COLO829 (cell line): Measurements from ENCODE around the gene SMAGP.
"Not testable (repeated sequence)": the region's sequence is repeated elsewhere in the genome, so short reads cannot be mapped to it uniquely, and the experiment has no call there.

ENCODE experiments used
- DNase-seq: peaks from one replicate; pipeline ENCODE4 v3.0.0; 2012; ENCODE audit warnings: low spot score

The SMAGP gene

DNA sequence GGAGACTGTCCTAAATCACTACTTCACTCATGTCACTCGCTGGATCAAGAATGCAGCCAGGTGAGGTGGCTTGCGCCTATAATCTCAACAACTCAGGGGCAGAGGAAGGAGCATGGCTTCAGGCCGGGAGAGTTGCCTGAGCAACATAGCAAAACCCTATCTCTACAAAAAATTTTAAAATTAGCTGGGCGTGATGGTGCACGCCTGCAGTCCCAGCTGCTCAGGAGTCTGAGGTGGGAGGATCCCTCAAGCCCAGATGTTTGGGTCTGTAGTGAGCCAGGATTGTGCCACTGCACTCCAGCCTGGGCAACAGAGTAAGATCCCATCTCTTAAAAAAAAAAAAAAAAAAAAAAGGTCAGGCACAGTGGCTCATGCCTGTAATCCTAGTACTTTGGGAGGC, 5.9 kb downstream of the SMAGP start:
- no peak for DNase-seq

DNA sequence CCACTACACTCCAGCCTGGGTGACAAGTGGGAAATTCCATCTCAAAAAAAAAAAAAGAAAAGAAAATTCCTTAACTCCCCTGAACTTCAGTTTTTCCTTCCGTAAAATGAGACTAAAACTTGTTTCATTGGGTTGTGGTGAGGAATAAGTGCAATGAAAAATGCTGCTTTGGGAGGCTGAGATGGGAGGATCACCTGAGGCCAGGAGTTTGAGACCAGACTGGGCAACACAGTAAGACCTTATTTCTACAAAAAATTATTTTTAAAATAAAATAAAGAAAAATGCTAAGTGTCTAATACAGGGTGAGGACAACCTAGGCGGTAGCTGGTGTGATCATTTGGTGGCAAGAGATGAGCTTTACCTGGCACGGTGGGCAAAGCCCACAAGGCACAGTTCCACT, 6.9 kb downstream of the SMAGP start:
- DNase-seq = no peak

DNA sequence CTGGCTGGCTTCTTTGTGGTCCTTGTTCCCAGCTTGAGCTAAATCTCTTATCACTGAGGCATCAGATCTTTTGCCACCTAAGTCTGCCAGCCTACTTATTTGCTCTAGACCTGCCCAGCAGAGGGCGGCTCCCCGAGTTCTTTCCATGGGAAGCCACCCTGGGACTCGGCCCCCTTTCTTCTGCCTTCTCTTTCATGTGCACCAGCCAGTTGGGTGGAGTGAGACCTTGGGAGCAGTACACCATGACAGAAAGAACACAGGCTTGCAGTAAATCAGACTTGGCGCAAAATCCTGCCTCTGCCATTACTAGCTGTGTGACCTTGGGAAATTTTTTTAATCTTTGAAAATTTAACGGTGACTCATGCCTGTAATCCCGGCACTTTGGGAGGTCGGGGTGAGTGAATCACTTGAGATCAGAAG, 7.4 kb downstream of the SMAGP start:
- no peak for DNase-seq

DNA sequence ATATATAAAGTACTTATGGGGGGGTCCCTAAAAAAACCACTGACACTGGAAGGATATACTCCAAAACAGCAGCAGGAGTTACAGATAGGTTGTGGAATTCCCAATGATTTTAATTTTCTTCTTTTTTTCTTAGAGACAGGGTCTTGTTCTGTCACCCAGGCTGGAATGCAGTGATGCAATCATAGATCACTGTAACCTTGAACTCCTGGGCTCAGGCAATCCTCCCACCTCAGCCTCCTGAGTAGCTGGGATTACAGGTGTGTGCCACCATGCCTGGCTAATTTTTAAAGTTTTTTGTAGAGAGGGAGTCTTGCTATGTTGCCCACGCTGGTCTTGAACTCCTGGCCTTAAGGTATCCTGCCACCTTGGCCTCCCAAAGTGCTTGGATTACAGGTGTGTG, 10.6 kb downstream of the SMAGP start:
- DNase-seq = not testable (repeated sequence)

DNA sequence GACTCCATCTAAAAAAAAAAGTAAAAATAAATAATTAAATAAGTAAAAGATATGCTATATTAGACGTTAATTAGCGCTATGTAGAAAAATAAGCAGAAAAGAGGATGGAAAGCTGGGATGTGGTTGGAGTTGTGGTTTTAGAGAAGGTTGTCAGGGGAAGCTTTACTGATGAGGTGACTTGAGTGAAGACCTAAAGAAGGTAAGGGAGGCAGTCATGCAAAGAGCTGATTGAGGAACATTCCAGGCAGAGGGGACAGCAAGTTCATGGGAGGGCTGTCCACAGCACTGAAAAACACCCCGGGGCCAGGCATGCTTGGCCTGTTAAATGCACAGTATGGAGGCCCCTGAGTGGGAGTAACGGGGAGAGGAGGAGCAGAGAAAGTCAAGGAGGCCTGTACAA, 15.7 kb downstream of the SMAGP start:
- no peak for DNase-seq

DNA sequence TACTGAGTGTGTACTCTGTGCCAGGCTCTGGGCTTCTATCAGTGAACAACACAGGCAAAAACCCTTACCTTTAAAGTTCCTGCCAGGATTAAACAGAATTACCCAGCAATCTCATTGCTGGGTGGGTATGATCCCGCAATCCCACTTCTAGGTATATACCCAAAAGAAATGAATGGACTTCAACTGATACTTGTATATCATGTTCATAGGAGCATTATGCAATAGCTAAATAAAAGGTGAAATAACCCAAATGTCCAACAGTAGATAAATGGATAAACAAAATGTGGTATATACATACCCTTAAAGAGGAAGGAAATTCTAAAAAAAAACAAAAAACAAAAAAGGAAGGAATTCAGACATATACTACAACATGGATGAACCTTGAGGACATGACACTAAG, 16.9 kb downstream of the SMAGP start:
- DNase-seq = no peak

DNA sequence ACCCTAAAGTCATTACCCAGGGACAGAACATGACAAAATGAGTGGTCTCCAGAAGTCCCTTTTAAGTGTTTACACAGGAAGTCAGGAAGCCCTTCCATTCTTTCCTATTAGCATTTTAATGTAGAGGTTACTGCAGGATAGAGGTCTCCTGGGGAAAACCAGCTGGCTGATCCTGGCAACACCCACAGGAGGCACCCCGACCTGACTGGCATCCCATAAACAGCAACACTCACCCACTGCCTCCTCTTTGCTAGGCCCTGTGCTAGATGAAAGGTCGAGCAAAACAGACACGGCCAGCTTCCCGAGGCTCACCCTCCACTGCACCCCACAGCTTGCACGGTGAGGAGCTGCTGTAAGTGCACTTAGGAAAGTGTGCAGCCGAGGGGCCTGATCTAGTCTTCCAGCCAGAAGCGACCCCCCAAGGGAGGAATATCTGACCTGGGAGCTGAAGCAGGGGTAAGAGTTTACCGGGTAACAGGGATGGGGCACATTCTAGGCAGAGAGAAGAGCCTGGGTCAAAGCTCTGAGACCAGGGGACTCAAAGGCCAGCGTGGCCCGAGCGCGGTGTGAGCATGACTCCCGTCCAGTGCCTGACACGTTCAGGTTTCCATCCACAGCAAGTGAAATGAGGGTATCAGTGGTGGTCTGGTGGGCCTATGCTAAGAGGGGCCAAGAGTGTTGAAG, 22.6 kb downstream of the SMAGP start:
- DNase-seq = no peak

DNA sequence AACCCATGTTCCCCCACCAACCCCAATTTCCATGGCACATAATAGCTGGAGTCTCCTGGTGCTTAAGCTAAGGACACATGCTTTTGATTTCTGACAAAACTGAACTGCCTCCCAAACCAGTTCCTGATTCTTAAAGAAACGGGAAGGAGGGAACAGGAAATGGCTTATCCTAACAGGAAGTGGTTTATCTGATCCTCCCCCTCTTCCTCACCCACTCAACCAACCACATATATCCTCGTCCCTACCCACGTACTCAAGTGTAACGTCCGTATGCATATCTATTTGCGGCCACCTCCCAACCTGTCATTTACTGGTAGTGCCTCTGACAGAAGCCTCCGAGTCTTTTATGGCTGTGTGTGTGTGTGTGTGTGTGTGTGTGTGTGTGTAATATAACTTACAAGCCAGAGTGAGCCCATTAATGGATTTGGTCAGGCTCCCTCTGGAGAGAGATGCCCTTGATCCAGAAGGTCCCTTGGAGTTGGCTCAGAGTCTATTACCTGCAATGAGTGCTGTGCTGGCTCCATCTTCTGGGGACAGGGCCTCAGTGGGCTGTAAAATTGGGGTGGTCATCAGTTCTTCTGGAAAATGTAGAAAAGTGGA, 23.9 kb downstream of the SMAGP start:
- no peak for DNase-seq

DNA sequence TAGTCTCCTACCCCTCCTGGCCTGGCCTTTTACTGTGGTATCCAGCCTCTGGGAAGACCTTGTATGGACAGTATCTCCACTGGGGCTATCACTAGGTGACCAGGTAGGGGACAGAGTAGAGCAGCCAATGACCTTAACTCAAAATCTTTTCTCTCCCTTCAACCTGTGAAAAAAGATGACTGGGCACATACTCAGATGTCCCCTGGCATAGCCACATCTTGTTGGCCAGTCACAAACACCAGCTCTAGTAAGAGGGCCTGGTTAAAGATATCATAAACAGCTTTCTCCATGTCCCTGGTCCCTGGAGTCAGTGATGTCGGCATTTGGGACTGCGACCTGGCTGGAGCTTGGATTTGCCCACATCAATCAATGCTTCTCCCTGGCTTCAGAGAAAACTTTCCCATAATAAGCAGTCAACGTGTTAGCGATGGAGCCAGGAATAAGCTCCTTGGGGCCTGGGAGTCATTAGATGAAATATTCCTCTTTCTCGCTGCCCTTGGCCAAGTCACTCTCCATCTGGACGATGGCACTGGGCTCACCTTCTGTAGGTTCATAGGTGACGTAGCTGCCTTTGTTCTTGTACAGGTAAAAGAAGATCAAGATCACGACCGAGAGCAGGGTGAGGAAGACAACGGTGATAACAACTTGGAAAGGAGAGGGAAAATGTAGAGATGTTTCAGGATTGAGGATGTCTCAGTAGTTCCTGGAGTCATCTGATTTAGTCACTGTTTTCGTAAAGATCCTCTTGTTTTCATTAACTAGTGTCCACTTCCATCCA, 24.6 kb downstream of the SMAGP start:
- DNase-seq = no peak

DNA sequence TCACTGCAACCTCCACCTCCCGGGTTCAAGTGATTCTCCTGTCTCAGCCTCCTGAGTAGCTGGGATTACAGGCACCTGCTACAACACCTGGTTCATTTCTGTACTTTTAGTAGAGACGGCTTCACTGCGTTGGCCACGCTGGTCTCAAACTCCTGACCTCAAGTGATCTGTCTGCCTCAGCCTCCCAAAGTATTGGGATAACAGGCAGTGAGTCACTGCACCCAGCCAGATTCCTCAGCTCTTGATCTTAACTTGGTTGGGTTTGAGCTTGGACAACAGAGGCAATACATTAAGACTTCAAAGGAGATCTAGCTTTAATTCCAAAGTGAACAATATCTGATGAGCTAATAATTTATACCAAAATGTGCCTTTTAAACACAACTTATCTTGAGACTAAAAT, 25.9 kb downstream of the SMAGP start:
- DNase-seq = no peak

DNA sequence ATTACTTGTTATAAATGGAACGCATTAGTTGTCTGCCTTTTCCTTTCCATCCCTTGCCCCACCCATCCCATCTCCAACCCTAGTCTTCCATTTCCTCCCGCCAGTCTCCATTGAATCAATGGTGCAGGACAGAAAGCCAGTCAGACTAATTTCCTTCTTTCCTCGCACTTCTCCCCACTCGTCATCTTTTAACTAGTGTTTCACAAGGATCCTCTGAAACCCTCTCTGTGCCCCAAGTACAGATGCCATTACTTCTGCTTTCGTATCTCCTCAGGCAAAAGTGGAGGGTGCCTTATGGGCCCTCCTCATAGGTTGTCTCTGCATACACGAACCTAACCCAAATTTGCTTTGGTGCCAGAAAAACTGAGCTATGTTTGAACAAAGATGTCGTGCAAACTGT, 27.3 kb downstream of the SMAGP start:
- no peak for DNase-seq

DNA sequence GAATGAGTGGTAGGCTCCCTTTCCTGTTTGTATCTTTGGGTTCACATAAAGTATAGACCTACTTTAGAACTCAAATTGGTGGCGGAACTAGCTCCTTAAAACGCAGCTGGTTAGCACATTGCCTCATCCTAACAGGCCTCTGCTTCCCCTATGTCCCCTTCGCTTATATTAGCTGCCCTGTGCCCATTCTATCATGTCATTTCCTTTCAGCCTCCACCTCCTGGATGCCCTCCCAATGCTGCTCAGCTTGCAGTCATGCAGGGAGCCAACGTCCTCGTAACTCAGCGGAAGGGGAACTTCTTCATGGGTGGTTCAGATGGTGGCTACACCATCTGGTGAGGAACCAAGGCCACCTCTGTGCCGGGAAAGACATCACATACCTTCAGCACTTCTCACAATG, 28.1 kb downstream of the SMAGP start:
- DNase-seq = no peak

DNA sequence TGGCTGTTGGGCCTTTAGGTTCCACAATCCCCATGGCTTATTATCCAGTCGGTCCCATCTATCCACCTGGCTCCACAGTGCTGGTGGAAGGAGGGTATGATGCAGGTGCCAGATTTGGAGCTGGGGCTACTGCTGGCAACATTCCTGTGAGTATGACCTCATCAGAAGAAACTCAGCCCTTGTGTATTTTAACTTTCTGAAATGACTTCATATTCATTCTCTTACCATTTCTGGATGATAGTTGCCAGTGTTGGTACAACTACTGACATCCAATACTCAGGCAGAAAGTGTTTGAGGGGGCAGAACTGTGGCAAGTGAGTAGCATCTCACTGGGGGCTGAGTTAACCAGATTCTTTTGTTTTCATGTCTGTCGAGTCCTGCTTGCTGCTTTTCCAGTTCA, 29.2 kb downstream of the SMAGP start:
- no peak for DNase-seq

DNA sequence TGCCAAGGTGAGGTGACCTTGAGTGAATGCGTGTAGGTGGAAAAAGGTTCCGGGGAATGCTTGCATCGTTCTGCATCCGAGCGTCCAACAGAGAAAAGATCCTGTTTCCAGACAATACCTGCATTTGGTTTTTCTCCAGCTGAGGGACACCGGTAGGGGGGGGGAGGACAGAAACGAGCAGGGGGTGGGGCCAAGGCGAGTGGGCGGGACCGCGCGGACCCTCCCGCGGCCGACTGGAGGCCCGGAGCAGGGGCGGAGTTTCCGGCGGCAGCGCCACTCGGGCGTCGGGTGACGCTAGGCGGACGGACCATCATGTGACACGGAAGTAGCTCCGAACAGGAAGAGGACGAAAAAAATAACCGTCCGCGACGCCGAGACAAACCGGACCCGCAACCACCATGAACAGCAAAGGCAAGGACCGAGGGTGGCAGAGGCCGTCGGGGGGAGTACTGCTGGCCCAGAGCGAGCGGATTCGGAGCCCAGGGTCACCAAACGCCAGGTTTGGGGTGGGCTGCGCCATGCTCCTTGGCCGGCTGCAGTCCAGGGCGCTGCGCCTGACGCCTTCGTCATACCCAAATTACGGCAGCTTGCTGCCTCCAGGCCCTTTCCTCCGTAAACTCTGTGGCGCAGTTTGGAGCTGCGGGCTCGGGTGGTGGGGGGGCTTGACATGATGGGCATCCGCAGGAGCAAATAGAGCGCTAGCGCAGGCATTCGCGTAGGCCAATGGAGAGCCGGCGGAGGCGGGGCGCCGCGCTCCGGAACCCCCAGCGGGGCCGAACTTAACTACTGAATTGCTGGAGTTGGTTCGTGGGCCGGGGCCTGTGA, 31.5 kb downstream of the SMAGP start, which contains the start of gene DAZAP2:
DAZAP2 (plus strand) TSS at position 317 of the 825 bp plus-strand sequence; CDS start at position 399, 82 bp downstream.
- DNase-seq = peak; percentile 93

DNA sequence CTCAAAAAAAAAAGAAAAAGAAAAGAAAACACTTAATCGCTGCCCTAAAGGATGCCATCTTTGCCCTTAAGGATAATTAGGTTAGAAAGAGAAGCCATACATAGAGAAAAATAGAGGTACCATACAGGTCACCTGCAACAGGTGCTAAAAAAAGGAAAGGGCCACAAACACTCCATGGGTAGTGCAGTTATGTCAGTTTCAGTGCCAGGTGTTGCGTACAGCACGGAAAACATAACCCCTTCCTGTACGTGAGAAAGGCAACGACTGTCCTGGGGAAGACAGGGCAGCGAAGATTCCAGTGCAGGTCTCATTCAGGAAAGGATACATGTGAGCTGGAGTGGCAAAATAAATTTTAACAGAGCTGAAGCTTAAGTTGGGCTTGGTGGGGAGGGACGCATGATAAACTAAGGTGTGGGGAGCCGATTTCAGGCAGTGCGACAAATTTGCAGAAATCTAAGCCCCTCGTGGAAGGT, 32.1 kb downstream of the SMAGP start:
- no peak for DNase-seq

DNA sequence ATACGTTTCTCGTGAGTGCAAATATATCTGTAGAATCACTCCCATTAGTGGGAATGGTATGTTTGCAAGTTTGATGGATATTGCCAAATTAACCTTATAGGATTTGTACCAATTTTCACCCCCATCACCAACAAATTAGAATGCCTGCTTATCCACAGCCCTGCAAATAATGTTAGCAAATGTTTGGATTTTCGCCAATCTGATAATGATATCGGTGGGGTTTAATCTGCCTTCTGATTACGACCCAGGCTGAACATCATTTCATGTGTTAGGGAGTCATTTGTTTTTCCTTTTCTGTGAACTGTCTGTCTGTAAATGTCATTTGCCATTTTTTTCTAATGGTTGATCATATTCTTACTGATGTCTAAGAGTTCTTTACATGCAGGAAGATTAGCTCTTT, 35.7 kb downstream of the SMAGP start:
- no peak for DNase-seq

DNA sequence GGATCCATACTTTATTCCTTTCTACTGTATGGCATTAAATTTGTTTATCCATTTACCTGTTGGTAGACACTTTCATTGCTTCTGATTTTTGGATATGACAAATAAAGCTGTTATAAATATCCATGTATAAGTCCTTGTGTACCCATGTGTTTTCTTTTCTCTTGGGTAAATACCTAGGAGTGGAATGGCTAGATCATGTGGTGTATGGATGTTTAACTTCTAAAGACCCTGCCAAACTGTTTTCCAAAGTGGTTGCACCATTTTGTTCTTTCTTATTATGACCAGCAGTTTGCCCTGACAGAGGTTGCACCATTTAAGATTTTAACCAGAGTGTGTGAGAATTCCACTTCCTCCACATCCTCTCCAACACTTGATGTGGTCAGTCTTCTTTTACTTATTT, 37.6 kb downstream of the SMAGP start:
- no peak for DNase-seq

DNA sequence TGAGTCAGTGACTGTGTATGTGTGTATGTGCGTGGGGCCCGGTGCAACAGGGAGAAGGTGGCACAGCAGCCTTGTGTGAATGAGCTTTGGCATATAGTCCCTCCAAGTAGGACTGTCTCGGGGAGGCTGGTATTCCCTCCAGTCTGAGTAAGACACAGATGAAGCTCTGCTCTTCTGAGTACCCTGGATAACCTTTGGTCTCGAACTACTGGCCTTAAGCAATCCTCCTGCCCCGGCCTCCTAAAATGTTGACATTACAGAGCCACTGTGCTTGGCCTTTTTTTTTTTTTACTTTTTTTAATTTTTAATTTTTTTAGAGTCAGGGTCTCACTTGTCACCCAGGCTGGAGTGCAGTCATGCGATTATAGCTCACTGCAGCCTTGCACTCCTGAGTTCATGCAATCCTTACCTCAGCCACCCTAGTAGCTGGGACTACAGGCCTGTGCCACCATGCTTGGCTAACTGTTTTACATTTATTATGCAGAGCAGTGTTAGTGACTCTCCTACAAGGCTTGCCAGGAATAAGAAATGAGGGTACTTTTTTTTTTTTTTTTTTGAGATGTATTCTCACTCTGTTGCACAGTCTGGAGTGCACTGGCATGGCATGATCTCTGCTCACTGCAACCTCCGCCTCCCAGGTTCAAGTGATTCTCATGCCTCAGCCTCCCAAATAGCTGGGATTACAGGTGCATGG, 41.0 kb downstream of the SMAGP start:
- no peak for DNase-seq

DNA sequence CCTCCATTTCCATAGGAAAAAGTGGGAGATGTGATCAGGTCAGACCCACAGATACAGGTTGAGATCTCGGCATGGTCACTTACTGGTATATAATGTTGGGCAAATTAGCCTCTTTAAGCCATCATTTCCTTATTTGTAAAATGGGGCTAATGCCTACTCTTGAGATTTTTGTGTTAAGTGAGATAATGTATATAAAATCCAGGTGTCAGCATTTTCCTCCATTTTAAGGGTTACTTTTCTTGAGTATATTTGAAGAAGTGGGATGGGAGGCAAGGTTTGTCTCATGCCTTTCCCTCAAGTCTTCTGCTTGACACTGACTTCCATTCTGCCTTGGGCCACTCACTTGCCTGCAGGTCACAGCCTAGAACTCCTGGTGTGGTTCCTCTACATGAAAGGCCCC, 42.3 kb downstream of the SMAGP start:
- no peak for DNase-seq

DNA sequence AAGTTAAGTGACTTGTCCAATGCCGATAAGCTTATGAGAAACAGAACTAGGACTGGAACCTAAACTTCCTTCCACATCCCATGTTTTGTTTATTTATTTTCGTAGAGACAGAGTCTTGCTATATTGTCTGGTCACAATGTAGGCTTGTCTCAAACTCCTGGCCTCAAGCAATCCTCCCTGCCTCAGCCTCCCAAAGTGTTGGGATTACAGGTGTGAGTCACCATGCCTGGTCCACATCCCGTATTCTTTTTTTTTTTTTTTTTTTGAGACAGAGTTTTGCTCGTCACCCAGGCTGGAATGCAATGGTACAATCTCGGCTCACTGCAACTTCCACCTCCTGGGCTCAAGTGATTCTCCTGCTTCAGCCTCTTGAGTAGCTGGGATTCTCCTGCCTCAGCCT, 43.1 kb downstream of the SMAGP start:
- DNase-seq = not testable (repeated sequence)

DNA sequence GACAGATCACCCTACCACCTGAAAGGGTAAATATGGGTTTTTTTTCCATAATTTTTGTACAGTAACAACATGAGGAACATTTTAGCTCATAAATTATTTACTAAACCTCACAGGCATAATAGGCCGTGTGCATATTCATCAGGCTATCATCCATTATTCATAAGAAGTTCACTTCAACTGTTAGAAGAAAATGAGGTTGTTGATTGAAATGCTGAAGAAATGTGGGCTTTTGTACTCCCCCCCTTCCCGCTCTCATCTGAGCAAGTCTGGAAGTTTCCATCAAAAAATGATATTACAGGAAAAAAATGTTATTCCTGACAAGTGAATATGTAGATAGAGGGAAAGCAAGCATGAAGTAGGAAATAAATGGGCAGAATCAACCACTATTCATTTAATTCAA, 44.4 kb downstream of the SMAGP start:
- DNase-seq = no peak

DNA sequence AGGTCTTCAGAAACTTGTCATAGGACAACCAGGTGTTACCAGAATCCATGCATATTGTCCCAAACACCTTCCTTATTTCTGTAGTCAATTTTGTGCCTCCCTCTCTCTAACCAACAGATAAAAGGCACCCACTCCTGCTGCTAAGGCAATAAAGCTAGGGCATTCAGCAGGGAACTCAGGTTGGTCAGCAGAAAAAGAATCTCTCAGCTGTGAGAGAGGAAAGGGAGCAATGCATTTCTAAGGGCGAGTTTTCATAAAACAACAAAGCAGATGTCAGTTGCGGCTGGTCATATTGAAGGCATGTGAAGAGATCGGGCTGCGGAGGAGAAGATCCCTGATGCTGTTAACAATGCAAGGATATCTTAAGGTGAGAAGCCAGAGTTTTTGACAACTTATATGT, 45.0 kb downstream of the SMAGP start:
- no peak for DNase-seq
